Gastrocnemius medialis (tissue), 4 donors: ENCODE results near the gene TRMT11. TPM values are rescaled to one million over a fixed set of nuclear protein-coding genes. Genes with fewer than 3 reads are reported as not detected.
"Not testable (repeated sequence)": the region's sequence is repeated elsewhere in the genome, so short reads cannot be mapped to it uniquely, and the experiment has no call there.

ENCODE experiments used
- ATAC-seq, 2 donors: fragments of 150-250 bp; one replicate each; pipeline ENCODE4 v1.9.1; 2016
- DNase-seq, 2 donors: peaks; one replicate each; pipeline ENCODE4 v3.0.0-alpha.2; 2019
- H3K27ac ChIP-seq, 4 donors: fragments of 200-600 bp; sonication (generic); 1 replicate in 1 of 4; 2 replicates in 3 of 4; pipeline ENCODE4 v1.5.1; 2016 to 2018; ENCODE audit warnings: mild to moderate bottlenecking in 2 of 4, moderate library complexity in 1 of 4
- H3K27me3 ChIP-seq, 3 donors: fragments of 200-600 bp; sonication (generic) in 2 of 3; 1 replicate in 1 of 3; 2 replicates in 2 of 3; pipeline versions ENCODE4 v1.5.1 to v1.6.0; 2016 to 2019; ENCODE audit warnings: mild to moderate bottlenecking in 1 of 3, moderate library complexity in 1 of 3
- H3K36me3 ChIP-seq, 2 donors: fragments of 200-600 bp; sonication (generic) in 1 of 2; one replicate each; pipeline ENCODE4 v1.5.1; 2017 to 2018
- H3K4me1 ChIP-seq, 2 donors: fragments of 200-600 bp; sonication (generic) in 1 of 2; one replicate each; pipeline ENCODE4 v1.5.1; 2016 to 2017; ENCODE audit warnings: mild to moderate bottlenecking in 2 of 2
- H3K4me3 ChIP-seq, 4 donors: fragments of 200-600 bp; sonication (generic) in 3 of 4; 1 replicate in 1 of 4; 2 replicates in 3 of 4; pipeline ENCODE4 v1.5.1; 2016 to 2019; ENCODE audit warnings: mild to moderate bottlenecking in 2 of 4
- H3K9me3 ChIP-seq, 3 donors: fragments of 200-600 bp; sonication (generic) in 2 of 3; 1 replicate in 1 of 3; 2 replicates in 2 of 3; pipeline ENCODE4 v1.5.1; 2016 to 2019
- CTCF ChIP-seq, 5 experiments: fragments of 450-650 bp in 3 of 5; fragments of 200-600 bp in 2 of 5; sonication (generic) in 2 of 5; IDR thresholded peaks in 4 of 5; conservative IDR thresholded peaks in 1 of 5; 1 replicate in 4 of 5; 2 replicates in 1 of 5; pipeline ENCODE4 v1.5.1; 2016 to 2019; ENCODE audit warnings: antibody characterized with exemption in 5 of 5, mild to moderate bottlenecking in 3 of 5, moderate library complexity in 3 of 5
- POLR2A ChIP-seq, 2 donors: fragments of 450-650 bp; IDR thresholded peaks; one replicate each; pipeline ENCODE4 v1.6.1; 2017; ENCODE audit warnings: antibody characterized with exemption in 2 of 2, mild to moderate bottlenecking in 2 of 2, moderate library complexity in 2 of 2
- in situ Hi-C, 4 donors: fragments of 200-750 bp; cut with MboI; loops; one replicate each; pipeline versions ENCODE4 v1.15.0 to v1.8.0; 2017; ENCODE audit warnings: low sequenced_read_pairs in 4 of 4
- intact Hi-C: fragments of 100-400 bp; cut with DNase I; formaldehyde crosslinking; loops from one replicate; pipeline ENCODE4 v1.15.1; 2023; ENCODE audit warnings: low total_unique reads
- total RNA-seq, 4 donors: library from RNA; depleted of rRNA; stranded (reverse); fragments of >200 nt; gene quantifications; one replicate each; pipeline versions ENCODE4 v1.1.0 to v1.2.3, GENCODE V29; 2016

TRMT11 gene
- total RNA-seq, 4 donors from 2014 or later: 2.5 to 10.2 (median 6.9) TPM

- no peak for TF ChIP-seq POLR2A (IDR thresholded peaks at IDR 0.05)
- TF ChIP-seq CTCF (IDR thresholded peaks at IDR 0.05 in 4 of 5, conservative IDR thresholded peaks at IDR 0.05 in 1 of 5): no peak
- Histone ChIP-seq H3K36me3 (peaks cover 0 to 4% of the 10 kb centered on the region in 2 donors), H3K27ac (no peak overlapping the region), H3K4me1 (peaks cover 0 to 9% of the 10 kb centered on the region in 2 donors), H3K27me3 (no peaks in the 10 kb centered on the region), H3K9me3 (no peaks in the 10 kb centered on the region), H3K4me3 (no peak overlapping the region)
- intact Hi-C loops: no loop called here
- in situ Hi-C loops: loop anchor here in 2 of 4 donors (25.0 kb wide), 2 partner anchors 104 to 654 kb away; partner anchors contain the start of gene HDDC2 (in 1 of the 2)
- ATAC-seq (no peak), DNase-seq (no peak)
These were observed 19.8 kb upstream of the TRMT11 start for GRCh38 chr6:125966569-125966968.

- Histone ChIP-seq H3K27ac (no peak overlapping the region), H3K9me3 (no peaks in the 10 kb centered on the region), H3K4me3 (no peak overlapping the region), H3K36me3 (peaks cover 0 to 4% of the 10 kb centered on the region in 2 donors), H3K4me1 (peaks cover 0 to 6% of the 10 kb centered on the region in 2 donors), H3K27me3 (no peaks in the 10 kb centered on the region)
- intact Hi-C loops: no loop called here
- DNase-seq (no peak), ATAC-seq (no peak)
- TF ChIP-seq POLR2A (IDR thresholded peaks at IDR 0.05): no peak
- TF ChIP-seq CTCF (IDR thresholded peaks at IDR 0.05 in 4 of 5, conservative IDR thresholded peaks at IDR 0.05 in 1 of 5): no peak
- in situ Hi-C loops: loop anchor here in 2 of 4 donors (25.0 kb wide), 2 partner anchors 106 to 656 kb away; partner anchors contain the start of gene HDDC2 (in 1 of the 2)
These were observed 17.8 kb upstream of the TRMT11 start for GRCh38 chr6:125968493-125968892.

- DNase-seq: no peak
- no peak for ATAC-seq
- H3K27me3 ChIP-seq: no peaks in the 10 kb centered on the region
- H3K4me1 ChIP-seq: no peaks in the 10 kb centered on the region
- no peak overlapping the region for H3K27ac ChIP-seq
- in situ Hi-C loops (loop anchor here (10.0 to 25.0 kb wide), 5 partner anchors 108 to 658 kb away; partner anchors contain the start of gene HDDC2 (in 1 of the 4)), intact Hi-C loops (loop anchor here (5.0 kb wide), 1 partner anchor 658 kb away; no protein-coding TSS in a partner anchor)
- no peak overlapping the region for H3K4me3 ChIP-seq
- no peaks in the 10 kb centered on the region for H3K9me3 ChIP-seq
- no peak for TF ChIP-seq POLR2A (IDR thresholded peaks at IDR 0.05)
- no peak for TF ChIP-seq CTCF (IDR thresholded peaks at IDR 0.05 in 4 of 5, conservative IDR thresholded peaks at IDR 0.05 in 1 of 5)
- peaks cover 0 to 13% of the 10 kb centered on the region in 2 donors for H3K36me3 ChIP-seq
These were observed 15.6 kb upstream of the TRMT11 start for GRCh38 chr6:125970760-125971159.

- not testable (repeated sequence) for H3K4me3 ChIP-seq, H3K27me3 ChIP-seq, H3K27ac ChIP-seq, ATAC-seq, H3K9me3 ChIP-seq, H3K4me1 ChIP-seq, DNase-seq
- peaks cover 0 to 18% of the 10 kb centered on the region in 2 donors for H3K36me3 ChIP-seq
- in situ Hi-C loops (loop anchor here (10.0 to 25.0 kb wide), 5 partner anchors 110 to 660 kb away; partner anchors contain the start of gene HDDC2 (in 1 of the 4)), intact Hi-C loops (loop anchor here (5.0 kb wide), 1 partner anchor 660 kb away; no protein-coding TSS in a partner anchor)
These were observed 13.9 kb upstream of the TRMT11 start for GRCh38 chr6:125972478-125972877.

GRCh38 chr6:125974214-125974866, 12.0 kb upstream of the TRMT11 start:
- no peak overlapping the region for H3K27ac ChIP-seq
- in situ Hi-C loops: loop anchor here (10.0 to 25.0 kb wide), 5 partner anchors 112 to 662 kb away; partner anchors contain the start of gene HDDC2 (in 1 of the 4)
- H3K4me1 ChIP-seq: no peaks in the 10 kb centered on the region
- H3K36me3 ChIP-seq: peaks cover 0 to 14% of the 10 kb centered on the region in 2 donors
- H3K9me3 ChIP-seq: no peaks in the 10 kb centered on the region
- TF ChIP-seq POLR2A (IDR thresholded peaks at IDR 0.05) (no peak), CTCF (IDR thresholded peaks at IDR 0.05 in 4 of 5, conservative IDR thresholded peaks at IDR 0.05 in 1 of 5) (peak in 2 of 5 experiments; percentile 45 to 51)
- intact Hi-C loops: loop anchor here (2.0 to 5.0 kb wide), 2 partner anchors 116 to 662 kb away; no protein-coding TSS in a partner anchor
- H3K27me3 ChIP-seq: no peaks in the 10 kb centered on the region
- DNase-seq (no peak), ATAC-seq (peak in 1 of 2 donors; percentile 49)
- H3K4me3 ChIP-seq: no peak overlapping the region
